ENCODE data around the gene ALDH2. TPM values are rescaled to one million over a fixed set of nuclear protein-coding genes. Genes with fewer than 3 reads are reported as not detected.

Gene ALDH2
- total and polyA plus RNA-seq, 9 of the 15 experiments (the other 6 are each of a cell fraction or from before 2014, with no cell fraction given), result 1.9 to 22.5 (median 12.2) TPM

GRCh38 chr12:111838353-111838752 is 71.6 kb downstream of the ALDH2 start (continued):
- TF ChIP-seq ZNF639 (CRISPR knock-in tag; conservative IDR thresholded peaks at IDR 0.05 in 1 of 2, IDR thresholded peaks at IDR 0.05 in 1 of 2) (no peak), NR1H2 (CRISPR knock-in tag; IDR thresholded peaks at IDR 0.05) (no peak), TBP (optimal IDR thresholded peaks at IDR 0.05; ENCODE audit: low read depth, low read length) (peak; percentile 68), ZKSCAN1 (IDR thresholded peaks at IDR 0.05; ENCODE audit: low read depth, low read length) (no peak; the same call in 1 of the 2 replicates), TAF9B (IDR thresholded peaks at IDR 0.05; ENCODE audit: partially characterized antibody) (no peak), MCM2 (IDR thresholded peaks at IDR 0.05; ENCODE audit: low read depth) (no peak), HMGN3 (IDR thresholded peaks at IDR 0.05; ENCODE audit: borderline replicate concordance, extremely low read depth, insufficient read length, low read depth, low read length) (no peak), CCNT2 (IDR thresholded peaks at IDR 0.05; ENCODE audit: borderline replicate concordance, extremely low read depth, insufficient read length, low read depth, low read length) (no peak), ADNP (tag; IDR thresholded peaks at IDR 0.05) (peak; percentile 34), HOXB6 (CRISPR knock-in tag; IDR thresholded peaks at IDR 0.05; ENCODE audit: borderline replicate concordance) (no peak), HBP1 (CRISPR knock-in tag; IDR thresholded peaks at IDR 0.05) (no peak), ZNF586 (CRISPR knock-in tag; conservative IDR thresholded peaks at IDR 0.05) (no peak), POLR2H (tag; IDR thresholded peaks at IDR 0.05; ENCODE audit: low read depth) (no peak), SUPT5H (IDR thresholded peaks at IDR 0.05) (no peak), CREBBP (IDR thresholded peaks at IDR 0.05; ENCODE audit: low read depth, low read length) (no peak), L3MBTL2 (IDR thresholded peaks at IDR 0.05) (no peak), TRIM25 (IDR thresholded peaks at IDR 0.05; ENCODE audit: borderline replicate concordance) (no peak), ZNF77 (CRISPR knock-in tag; IDR thresholded peaks at IDR 0.05) (no peak), ZNF165 (CRISPR knock-in tag; IDR thresholded peaks at IDR 0.05; ENCODE audit: borderline replicate concordance) (no peak), ZNF274 (IDR thresholded peaks at IDR 0.05; ENCODE audit: borderline replicate concordance, low read depth, low read length) (no peak), KDM2B (CRISPR knock-in tag; IDR thresholded peaks at IDR 0.05) (no peak), BCOR (IDR thresholded peaks at IDR 0.05) (0 out of 2 replicates have a peak, but pooled peaks have one; percentile 11), DMBX1 (CRISPR knock-in tag; IDR thresholded peaks at IDR 0.05; ENCODE audit: borderline replicate concordance) (no peak), ZNF324 (CRISPR knock-in tag; IDR thresholded peaks at IDR 0.05) (no peak)
- TF ChIP-seq, protein P1, sequence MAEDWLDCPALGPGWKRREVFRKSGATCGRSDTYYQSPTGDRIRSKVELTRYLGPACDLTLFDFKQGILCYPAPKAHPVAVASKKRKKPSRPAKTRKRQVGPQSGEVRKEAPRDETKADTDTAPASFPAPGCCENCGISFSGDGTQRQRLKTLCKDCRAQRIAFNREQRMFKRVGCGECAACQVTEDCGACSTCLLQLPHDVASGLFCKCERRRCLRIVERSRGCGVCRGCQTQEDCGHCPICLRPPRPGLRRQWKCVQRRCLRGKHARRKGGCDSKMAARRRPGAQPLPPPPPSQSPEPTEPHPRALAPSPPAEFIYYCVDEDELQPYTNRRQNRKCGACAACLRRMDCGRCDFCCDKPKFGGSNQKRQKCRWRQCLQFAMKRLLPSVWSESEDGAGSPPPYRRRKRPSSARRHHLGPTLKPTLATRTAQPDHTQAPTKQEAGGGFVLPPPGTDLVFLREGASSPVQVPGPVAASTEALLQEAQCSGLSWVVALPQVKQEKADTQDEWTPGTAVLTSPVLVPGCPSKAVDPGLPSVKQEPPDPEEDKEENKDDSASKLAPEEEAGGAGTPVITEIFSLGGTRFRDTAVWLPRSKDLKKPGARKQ (CRISPR knock-in tag; IDR thresholded peaks at IDR 0.05), result no peak

All from K562 (cell line).